GM19395 (cell line): ENCODE results near the gene SOX6.
"Not testable (repeated sequence)": the region's sequence is repeated elsewhere in the genome, so short reads cannot be mapped to it uniquely, and the experiment has no call there.

Experiments used
- ATAC-seq: cut with Tn5 transposase; IDR thresholded peaks from one replicate; pipeline ENCODE4 v1.9.1; 2021; ENCODE audit warnings: mild to moderate bottlenecking, moderate library complexity; ENCODE audit not compliant: unreplicated experiment

SOX6 gene

DNA sequence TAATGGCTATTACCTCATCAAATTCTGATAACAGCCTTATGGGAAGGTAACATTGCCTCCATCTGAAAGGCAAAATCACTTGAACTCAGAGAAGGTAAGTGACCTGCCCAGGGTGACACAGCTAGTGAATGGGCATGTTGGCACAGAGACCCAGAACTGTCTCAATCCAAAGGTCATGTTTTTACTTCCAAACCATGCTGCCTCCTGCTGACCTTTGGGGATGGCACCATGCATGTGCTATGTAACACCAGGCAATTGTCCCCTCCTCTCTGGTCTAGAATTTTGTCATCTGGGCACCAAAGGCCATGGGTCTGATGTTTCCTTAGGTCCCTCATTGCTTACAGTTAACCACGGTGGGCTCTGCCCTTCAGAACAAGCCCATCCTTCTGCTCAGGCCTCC, 417.4 kb downstream of the SOX6 start:
- no peak for ATAC-seq

DNA sequence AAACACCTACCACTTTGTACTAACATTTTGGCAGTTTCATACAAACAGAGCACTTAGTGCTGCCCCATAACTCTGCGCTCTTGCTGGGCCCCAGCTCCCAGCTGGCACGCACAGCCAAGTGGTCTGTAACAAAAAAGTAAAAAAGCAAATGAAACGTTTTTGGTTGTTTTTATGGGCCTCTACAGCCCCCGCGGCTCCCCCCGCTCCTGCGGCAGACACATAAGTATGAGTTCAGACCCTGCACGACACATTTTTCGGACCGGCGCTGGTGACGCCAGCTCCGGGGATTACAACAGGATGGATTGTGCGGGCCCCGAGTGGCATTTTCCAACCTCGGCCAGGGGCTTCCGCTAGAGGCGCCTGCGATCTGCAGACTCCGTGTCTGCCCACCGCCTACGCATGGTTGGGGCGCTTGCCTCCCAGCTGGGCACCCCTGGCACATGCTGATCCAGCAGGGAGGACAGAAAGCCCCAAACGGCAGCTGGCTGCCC, 418.2 kb downstream of the SOX6 start:
- ATAC-seq = no peak

DNA sequence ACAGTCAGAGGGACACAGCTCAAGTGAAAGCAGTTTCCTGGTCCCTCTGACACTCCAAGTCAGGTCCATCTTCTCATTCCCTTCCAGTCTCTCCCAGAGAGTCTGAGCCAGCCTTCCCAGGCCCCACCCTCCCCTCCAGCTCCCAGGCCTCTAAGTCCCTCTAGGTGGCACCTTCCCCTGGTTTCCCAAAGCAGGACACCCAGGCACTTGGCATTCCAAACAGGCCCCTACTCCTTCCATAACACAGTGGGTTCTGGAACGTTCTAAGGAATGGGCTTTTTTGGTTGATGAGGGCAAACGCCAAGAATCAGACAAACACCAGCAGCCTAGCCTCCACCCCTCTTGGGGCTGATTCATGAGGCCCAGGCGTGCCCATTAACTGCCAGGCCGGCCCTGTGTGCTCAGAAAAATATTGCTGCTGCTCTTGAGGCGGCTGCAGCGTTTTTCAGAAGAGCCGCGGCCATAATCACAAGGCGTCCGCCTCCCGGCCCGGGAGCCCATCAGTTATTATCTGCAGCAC, 418.7 kb downstream of the SOX6 start:
- no peak for ATAC-seq

DNA sequence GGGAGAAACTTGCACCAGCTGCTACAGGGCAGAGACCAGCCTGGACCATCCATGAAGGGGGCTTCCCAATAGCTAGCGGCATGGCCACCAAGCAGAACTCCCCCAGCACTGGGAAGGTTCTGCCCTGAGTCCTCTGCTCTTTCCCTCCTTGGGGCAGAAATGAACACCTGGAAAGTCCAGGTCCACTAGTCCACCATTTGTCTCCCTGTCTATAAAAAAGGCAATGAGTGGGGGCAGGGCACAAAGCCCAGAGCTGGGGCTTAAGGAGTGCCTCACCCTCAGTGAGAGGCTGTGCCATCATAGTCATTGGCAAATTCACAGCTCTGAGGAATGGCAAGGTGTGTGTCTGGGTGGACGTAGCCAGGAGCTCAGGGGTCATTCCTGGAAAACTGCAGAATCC, 420.3 kb downstream of the SOX6 start:
- ATAC-seq = no peak

DNA sequence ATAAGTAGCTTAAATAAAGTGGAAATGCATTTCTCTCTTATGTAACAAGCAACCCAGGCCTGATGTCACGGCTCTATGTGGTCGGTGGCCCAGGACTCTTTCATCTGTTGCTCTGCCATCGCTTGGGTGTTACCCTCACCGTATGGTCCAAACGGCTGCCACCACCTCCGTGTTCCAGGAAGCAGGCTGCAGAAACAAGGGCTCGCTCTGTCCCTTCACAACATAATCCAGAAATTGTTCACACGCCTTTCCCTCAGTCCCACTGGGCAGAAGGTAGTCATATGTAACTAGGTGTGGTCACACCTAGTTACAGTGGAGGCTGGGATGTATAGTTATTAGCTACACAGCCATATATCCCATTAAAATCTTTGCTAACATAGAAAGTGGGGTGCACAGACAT, 421.0 kb downstream of the SOX6 start:
- ATAC-seq = no peak

DNA sequence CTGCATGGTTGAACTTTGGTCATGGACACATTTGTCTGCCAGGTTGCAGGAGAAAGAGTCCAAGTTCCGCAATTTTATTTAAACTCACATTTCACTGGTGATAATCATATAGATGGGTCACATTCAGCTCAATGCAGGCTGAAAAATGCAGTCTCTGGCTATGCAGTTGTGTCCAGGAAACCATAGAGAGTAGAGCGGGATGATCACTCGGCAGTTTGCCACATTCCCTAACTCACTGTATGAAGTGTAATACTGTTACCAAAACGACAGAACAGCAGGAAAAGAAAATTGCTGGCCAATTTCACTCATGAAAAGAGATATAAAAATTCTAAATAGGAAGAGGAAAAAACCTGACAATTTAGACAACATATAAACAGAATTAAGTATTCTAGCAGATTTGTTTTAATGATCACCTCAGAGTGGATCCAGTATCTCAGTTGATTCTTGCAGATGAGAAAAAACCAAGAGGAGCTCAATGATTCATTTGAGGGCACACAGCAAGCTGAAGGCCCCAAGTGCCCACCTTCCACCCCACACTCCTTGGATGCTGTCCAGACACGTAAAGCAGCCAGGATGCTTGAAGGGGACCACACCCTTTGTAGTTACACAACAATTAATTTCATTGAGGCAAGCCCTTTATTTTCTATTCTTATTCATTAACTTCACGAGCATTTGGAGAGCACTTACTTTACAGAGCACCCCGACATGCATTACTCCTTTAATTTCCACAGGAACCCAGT, 422.3 kb downstream of the SOX6 start:
- no peak for ATAC-seq

DNA sequence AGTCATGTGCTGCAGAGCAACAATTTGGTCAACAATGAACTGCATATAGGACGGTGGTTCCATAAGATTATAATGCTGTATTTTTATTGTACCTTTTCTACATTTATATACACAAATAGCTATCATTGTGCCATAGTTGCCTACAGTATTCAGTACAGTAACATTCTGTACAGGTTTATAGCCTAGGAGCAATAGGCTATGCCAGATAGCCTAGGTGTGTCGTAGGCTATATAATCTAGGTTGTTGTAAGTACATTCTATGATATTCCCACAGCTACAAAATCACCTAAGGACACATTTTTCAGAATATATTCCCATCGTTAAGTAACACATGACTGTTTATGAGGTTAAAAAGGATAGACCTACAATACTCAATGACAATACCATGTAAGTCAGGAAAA, 423.9 kb downstream of the SOX6 start:
- ATAC-seq = no peak

DNA sequence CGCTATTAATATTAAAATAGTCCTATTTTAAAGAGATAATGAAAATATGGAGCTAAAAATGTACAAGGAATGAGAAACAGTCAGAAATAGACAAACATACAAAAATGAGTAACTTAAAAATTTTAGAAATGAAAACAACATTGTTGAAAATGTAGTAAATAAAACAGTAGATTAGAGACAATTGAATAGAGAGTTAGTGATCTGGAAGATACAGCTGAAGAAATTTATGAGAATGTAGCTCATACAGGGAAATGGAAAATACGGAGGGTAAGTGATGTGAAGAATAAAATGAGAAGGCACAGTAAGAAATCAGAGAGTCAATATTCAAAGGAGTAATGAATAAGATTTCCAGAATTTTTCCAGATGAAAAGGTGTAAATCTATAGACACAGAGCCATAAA, 424.8 kb downstream of the SOX6 start:
- ATAC-seq = no peak

DNA sequence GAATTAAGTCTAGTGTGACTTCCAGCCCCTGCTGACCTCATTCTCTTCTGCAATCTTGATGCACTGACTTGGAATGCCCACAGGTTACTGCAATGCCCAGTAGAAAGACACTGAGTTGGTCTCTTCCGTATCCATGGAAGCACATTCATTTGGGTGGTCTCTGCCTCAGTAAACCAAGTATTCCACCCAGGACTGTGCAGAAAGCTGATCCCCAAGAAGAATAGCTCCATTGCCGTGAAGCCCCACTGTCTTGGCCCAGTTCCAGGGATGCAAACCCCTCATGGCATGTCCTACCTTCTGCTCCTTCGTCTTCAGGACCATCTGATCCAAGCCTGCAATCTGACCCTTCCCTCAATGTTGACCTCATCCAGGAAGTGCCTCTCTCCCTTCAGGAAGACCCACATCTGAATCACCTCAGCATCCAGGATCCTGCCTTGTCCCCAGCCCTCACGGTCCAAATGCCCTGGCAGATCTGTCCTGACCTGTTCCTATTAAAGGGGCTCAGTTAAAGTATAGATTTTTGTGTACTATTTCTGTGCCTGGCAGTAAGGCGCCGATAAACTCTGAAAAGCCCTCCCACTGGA, 425.8 kb downstream of the SOX6 start:
- no peak for ATAC-seq

DNA sequence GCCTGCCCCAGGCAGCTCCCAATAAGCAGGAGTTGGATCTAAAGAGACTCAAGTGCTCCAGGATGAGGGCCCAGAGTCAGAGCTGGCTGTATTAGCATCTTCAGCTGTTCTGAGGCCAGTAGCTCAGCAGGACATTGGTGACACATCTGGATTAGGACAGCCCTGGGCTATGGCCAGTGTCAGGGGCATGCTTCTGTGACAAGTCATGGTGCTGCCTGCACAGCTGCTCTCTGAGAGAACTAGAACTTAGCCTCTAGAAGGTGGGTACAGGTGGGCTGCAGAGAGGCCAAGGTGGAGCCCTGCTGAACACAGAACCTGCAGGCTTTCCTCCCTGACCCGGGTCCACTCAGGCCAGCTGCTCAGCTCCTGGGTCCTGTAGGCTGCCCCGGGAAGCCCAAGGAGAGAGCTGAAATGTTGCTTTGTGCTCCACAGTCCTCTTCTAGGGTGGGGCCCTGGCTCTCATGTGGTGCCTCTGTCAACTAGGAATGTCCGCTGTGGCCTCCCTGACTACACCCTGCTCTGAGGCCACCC, 426.9 kb downstream of the SOX6 start:
- no peak for ATAC-seq

DNA sequence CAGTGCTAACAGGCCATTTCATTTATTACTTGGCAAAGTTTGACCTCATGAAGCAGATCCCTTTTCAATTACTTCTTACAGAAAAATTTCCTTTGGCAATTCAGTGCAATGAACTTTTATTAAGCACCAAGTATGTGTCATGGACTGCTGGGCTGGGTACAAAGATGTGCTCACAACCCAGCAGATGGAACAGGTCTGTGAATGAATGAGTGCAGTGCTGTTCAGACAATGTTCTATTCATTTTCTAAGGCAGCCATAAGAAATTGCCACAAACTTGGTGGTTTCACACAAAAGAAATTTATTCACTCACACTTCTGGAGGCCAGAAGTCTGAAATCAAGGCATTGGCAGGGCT, 428.5 kb downstream of the SOX6 start:
- no peak for ATAC-seq

DNA sequence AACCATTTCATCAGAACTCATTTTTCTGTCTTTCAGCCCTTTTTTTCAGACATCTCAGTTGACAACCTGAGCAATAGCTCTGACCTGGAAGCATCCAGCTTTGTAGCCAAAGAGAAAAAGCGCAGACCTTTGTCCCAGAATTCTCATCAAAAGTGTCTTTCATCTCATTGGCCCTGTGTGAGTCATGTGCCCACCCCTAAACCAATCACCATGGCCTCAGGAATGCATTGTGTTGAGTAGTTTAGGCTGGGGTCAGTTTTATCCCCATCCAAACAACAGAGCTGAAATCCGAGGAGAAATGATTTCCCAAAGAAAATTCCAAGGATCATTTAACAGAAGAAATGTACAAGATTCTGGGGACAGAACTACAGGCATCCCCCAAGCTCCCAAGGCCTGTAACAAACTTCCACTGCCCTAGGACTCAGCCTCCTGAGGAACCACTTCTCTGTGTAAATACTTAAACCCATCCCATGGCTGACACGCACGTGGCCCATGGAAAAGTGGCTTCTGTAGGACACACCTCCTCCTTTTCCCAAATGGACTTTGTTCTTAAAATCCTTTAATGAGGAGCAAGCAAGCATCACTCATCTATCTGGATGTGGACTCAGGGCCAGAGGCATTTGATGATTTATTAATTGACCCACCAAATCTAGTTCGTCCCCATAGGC, 429.0 kb downstream of the SOX6 start:
- ATAC-seq = no peak

DNA sequence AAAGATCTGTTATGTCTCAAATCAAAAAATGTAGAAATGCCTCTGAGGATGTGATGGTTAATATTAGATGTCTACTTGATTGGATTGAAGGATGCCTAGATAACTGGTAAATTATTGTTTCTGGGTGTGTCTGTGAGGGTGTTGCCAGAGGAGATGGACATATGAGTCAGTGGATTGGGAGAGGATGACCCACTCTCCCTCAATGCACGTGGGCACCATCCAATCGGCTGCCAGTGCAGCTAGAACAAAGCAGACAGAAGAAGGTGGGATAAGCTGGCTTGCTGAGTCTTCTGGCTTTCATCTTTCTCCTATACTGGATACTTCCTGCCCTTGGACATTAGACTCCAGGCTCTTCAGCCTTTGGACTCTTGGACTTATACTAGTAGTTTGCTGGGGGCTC, 430.3 kb downstream of the SOX6 start:
- no peak for ATAC-seq

DNA sequence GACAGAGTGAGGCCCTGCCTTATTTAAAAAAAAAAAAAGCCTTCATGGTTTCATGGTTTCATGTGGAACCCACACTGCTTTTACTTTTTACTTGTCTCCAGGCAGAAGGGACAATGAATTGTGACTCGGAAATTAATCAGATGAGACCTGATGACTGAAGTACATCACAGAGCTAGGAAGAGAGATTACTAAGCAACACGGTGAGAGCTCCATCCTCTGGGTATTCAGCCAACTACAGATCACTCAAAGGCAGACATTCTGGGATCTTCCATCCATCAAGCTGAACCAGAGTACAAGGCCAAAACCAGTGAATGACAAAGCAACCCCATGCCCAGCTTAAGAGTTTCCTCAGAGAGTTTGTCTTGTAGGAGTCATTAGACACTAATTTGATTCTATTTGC, 433.2 kb downstream of the SOX6 start:
- ATAC-seq = no peak

DNA sequence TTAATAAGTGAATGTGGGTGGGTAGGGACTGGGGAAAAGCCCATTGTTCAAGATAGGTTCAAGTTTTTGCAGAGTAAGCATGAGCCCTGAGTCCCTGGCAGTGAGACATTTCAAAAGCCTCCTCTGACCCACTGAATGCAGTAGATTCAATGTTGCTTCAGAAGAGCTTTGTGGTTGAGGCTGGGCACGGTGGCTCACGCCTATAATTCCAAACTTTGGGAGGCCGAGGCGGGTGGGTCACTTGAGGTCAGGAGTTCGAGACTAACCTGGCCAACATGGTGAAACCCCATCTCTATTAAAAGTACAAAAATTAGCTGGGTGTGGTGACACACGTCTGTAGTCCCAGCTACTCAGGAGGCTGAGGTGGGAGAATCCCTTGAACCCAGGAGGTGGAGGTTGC, 433.6 kb downstream of the SOX6 start:
- ATAC-seq = not testable (repeated sequence)

DNA sequence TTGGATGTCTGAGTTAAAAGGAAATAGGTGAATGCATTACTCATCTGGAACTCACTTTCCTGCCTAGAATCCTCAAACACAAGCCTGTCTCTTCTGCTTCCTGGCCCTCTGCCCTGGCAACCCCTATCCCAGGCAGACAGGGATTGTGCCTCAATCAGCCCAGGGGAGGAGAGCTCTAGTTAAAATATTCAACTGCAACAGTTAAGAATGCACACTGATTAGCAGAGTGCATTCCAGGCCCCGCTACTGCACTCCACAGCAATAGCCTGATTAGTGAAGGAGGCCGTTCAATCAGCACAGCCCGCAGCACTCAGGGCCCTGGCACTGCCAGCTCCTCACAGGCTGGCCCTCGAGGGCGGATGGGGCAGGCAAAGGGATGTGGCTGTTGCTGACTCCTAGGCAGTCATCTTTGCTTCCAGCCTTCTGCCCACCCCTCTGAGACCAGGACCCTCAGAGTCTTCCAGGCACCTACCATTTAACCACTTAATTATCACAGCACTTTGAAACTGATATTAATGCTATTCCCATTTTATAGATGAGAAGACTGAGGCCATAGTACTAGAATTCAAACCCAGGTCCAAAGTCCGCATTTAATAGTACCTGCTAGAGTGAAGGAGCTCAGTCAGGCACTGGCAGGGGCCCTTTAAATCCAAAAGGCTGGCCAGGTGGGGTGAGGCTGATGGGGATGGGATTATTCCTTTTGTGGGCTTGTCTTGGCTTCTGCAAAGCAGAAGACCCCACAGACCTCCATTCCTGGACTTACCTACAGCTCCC, 435.3 kb downstream of the SOX6 start:
- no peak for ATAC-seq

DNA sequence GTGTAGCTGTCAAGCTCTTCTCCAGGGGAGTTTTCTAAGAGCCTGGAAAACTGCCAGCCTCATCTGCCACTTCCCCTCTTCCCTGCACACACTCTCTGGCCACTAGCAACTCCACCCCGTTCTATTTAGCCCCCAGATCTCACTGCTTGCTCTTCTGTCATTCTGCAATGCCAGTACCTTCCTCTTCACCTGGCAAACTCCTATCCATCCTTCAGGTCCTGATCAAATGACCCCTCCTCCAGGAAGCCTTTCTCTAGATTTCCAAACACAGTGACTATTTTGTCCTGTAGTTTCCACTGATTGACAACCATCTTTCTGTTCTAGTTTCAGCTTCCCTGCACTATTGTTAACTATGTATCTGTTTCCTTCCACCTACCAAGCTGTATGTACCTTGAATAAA, 437.7 kb downstream of the SOX6 start:
- no peak for ATAC-seq

DNA sequence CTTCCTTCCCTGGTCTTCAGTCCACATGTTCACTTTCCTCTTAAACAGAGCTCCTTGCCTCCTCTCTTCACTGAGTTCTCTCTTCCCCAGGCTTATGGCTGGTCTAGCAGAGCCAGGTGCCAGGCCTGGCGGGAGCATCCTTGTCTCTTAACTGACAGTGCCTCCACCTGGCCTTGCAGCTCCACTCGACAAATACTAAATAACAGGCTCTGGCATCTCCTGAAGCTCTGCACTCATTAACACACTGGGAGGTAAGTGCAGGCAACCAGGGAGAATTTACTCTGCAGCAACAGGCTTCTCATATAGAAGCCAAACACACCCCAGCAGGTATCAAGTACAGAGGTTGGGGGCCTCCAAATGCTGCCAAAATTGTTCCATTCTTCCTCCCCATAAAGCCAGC, 438.1 kb downstream of the SOX6 start:
- no peak for ATAC-seq
